ENCODE data around the gene APBA1. TPM values are rescaled to one million over a fixed set of nuclear protein-coding genes. Genes with fewer than 3 reads are reported as not detected.

The APBA1 gene
- total RNA-seq, 1 experiment from 2014 or later, result 1.8 TPM

GRCh38 chr9:69647804-69648203 lies 24.4 kb downstream of the APBA1 start:
- no peak overlapping the region for H2BK120ac ChIP-seq (ENCODE audit: low read depth, low read length, poor library complexity, severe bottlenecking)
- H3K4me3 Mint-ChIP-seq, result no peak overlapping the region
- H3K56ac ChIP-seq (ENCODE audit: insufficient read length, low read depth, low read length), result no peak overlapping the region
- no peak overlapping the region for H2BK12ac ChIP-seq (ENCODE audit: insufficient read length, low read depth, low read length)
- H2AK5ac ChIP-seq (ENCODE audit: insufficient read length, low read length), result no peak overlapping the region
- H4K20me1 ChIP-seq (ENCODE audit: control insufficient read depth, insufficient read depth, insufficient read length), result no peaks in the 10 kb centered on the region
- DNase-seq, result no peak
- H3K18ac ChIP-seq (ENCODE audit: insufficient read length, low read depth, low read length), result no peak overlapping the region
- H3K9me3 Mint-ChIP-seq, result no peaks in the 10 kb centered on the region
- no peaks in the 10 kb centered on the region for H3K36me3 Mint-ChIP-seq (ENCODE audit: insufficient read depth in 1 of 3, low read depth in 3 of 3)
- H3K79me2 ChIP-seq (ENCODE audit: insufficient read depth, low read length), result no peaks in the 10 kb centered on the region
- H3K23me2 ChIP-seq (ENCODE audit: insufficient read length, low read depth, low read length, poor library complexity, severe bottlenecking), result no peaks in the 10 kb centered on the region
- H4K5ac ChIP-seq (ENCODE audit: insufficient read length, low read depth, low read length), result no peak overlapping the region
- no peak overlapping the region for H3K4me2 ChIP-seq (ENCODE audit: insufficient read depth, insufficient read length, low read length)
- no peak overlapping the region for H3K9ac ChIP-seq (ENCODE audit: extremely low read depth, insufficient read length, low read length)
- no peak overlapping the region for H3T11ph ChIP-seq (ENCODE audit: low read length)
- no peak overlapping the region for H2BK20ac ChIP-seq (ENCODE audit: low read depth, low read length, poor library complexity, severe bottlenecking)
- no peak overlapping the region for H4K8ac ChIP-seq (replicated peaks; ENCODE audit: insufficient read length, low read depth, low read length)
- no peaks in the 10 kb centered on the region for H3K9me3 ChIP-seq (ENCODE audit: control insufficient read depth, low read depth, low read length)
- H3K23ac ChIP-seq (ENCODE audit: insufficient read length, low read depth, low read length), result no peak overlapping the region
- H3K27me3 ChIP-seq (ENCODE audit: insufficient read depth, low read length), result no peaks in the 10 kb centered on the region
- H3K27me3 Mint-ChIP-seq (ENCODE audit: low read depth), result no peaks in the 10 kb centered on the region
- H3K27ac ChIP-seq (ENCODE audit: insufficient read length, low read depth, low read length), result no peak overlapping the region
- H2BK5ac ChIP-seq (ENCODE audit: insufficient read length, low read length), result no peak overlapping the region
- peaks cover 0 to 13% of the 10 kb centered on the region in 2 experiments; a peak in 2 of 4 replicates for H3K4me1 Mint-ChIP-seq
- H3K4ac ChIP-seq (ENCODE audit: low read depth, low read length), result no peak overlapping the region
- H2BK15ac ChIP-seq (ENCODE audit: low read depth, low read length), result no peak overlapping the region
- no peak for TF ChIP-seq CTCF (conservative IDR thresholded peaks at IDR 0.05)
- no CpG with 5 or more reads among the region's 3 CpGs for WGBS (ENCODE audit: extremely low coverage, insufficient read length, low lambda C conversion rate)
- no peak overlapping the region for H3K14ac ChIP-seq (ENCODE audit: insufficient read depth, low read length)
- H4K91ac ChIP-seq (ENCODE audit: insufficient read length, low read depth, low read length), result no peak overlapping the region
- no peaks in the 10 kb centered on the region for H3K79me1 ChIP-seq (ENCODE audit: insufficient read depth, low read depth, low read length, poor library complexity, severe bottlenecking)
- H3K27ac Mint-ChIP-seq, result no peak overlapping the region
- no peak overlapping the region for H2AFZ ChIP-seq (ENCODE audit: low read length)
- no peaks in the 10 kb centered on the region for H3K4me1 ChIP-seq (ENCODE audit: insufficient read depth, low read length)

Measured in H9 (cell line).